Neutrophil (primary cell): ENCODE measurements around the gene KCNJ9.

Experiments used
- H3K27ac ChIP-seq: fragments of 200-600 bp; sonication (generic); 2 replicates; pipeline ENCODE4 v1.5.1; 2016; ENCODE audit warnings: mild to moderate bottlenecking, moderate library complexity
- H3K27me3 ChIP-seq: fragments of 200-600 bp; sonication (generic); 2 replicates; pipeline ENCODE4 v1.6.0; 2016; ENCODE audit warnings: mild to moderate bottlenecking
- H3K36me3 ChIP-seq: fragments of 200-600 bp; sonication (generic); 2 replicates; pipeline ENCODE4 v1.5.1; 2017
- H3K4me1 ChIP-seq, 2 experiments: fragments of 200-600 bp in 1 of 2; sonication (generic) in 1 of 2; 1 replicate in 1 of 2; 2 replicates in 1 of 2; pipeline versions ENCODE4 v1.5.1 to v1.6.1; 2013 to 2016; ENCODE audit warnings: low read depth in 1 of 2, low read length in 1 of 2, mild to moderate bottlenecking in 1 of 2, moderate library complexity in 1 of 2; ENCODE audit not compliant: control insufficient read depth in 1 of 2, insufficient read depth in 1 of 2
- H3K4me3 ChIP-seq, 2 experiments: fragments of 200-600 bp in 1 of 2; sonication (generic) in 1 of 2; 1 replicate in 1 of 2; 2 replicates in 1 of 2; pipeline ENCODE4 v1.5.1; 2013 to 2016; ENCODE audit warnings: low read depth in 1 of 2, low read length in 1 of 2, mild to moderate bottlenecking in 1 of 2, moderate library complexity in 1 of 2
- H3K9me3 ChIP-seq: fragments of 200-600 bp; sonication (generic); 2 replicates; pipeline ENCODE4 v1.5.1; 2016
- TF ChIP-seq, protein P1 (sequence below): fragments of 200-600 bp; sonication (generic); IDR thresholded peaks from 2 replicates; pipeline ENCODE4 v1.5.1; 2016; ENCODE audit warnings: antibody characterized with exemption

KCNJ9 gene

DNA sequence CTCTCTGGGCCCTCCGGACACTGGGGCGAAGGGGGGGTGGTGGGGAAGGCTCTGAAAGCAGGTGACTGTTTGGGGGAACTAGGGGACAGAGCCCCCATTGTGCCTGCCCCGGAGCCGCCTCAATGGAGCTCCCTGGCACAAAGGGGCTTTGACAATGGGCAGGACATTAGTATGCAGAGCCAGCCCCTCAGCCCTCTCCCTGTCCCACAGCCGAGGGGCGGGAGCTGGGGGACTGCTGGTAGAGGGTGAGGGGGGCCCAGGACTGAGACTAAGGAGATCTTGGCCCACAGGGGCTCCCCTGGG is 19.2 kb upstream of the KCNJ9 start:
- TF ChIP-seq, protein P1, sequence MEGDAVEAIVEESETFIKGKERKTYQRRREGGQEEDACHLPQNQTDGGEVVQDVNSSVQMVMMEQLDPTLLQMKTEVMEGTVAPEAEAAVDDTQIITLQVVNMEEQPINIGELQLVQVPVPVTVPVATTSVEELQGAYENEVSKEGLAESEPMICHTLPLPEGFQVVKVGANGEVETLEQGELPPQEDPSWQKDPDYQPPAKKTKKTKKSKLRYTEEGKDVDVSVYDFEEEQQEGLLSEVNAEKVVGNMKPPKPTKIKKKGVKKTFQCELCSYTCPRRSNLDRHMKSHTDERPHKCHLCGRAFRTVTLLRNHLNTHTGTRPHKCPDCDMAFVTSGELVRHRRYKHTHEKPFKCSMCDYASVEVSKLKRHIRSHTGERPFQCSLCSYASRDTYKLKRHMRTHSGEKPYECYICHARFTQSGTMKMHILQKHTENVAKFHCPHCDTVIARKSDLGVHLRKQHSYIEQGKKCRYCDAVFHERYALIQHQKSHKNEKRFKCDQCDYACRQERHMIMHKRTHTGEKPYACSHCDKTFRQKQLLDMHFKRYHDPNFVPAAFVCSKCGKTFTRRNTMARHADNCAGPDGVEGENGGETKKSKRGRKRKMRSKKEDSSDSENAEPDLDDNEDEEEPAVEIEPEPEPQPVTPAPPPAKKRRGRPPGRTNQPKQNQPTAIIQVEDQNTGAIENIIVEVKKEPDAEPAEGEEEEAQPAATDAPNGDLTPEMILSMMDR: no peak
- Histone ChIP-seq H3K9me3 (no peaks in the 10 kb centered on the region), H3K4me1 (no peaks in the 10 kb centered on the region), H3K36me3 (no peaks in the 10 kb centered on the region), H3K27me3 (peaks cover 30% of the 10 kb centered on the region), H3K4me3 (no peak overlapping the region), H3K27ac (no peak overlapping the region)

DNA sequence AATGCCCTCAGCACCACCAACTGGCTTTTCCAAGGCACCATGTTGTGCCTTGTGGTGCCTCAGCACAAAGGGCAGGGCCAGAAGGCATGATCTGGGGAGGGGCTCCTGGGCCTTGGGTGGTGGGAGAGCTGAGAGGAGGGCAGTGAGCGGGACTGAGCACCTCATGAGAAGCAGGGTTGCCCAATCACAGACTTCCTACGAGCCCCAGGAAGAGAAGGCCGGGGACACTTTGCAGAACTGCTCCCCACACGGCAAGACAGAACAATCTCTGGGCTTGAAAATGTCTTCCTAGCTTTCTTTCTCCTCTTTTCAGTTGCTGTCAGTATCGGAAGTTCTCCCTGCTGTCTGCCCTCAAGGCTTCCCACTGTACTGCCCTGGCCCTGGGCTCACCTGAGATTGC is 18.2 kb upstream of the KCNJ9 start:
- Histone ChIP-seq H3K36me3 (no peaks in the 10 kb centered on the region), H3K9me3 (no peaks in the 10 kb centered on the region), H3K27ac (no peak overlapping the region), H3K4me1 (no peaks in the 10 kb centered on the region), H3K4me3 (no peak overlapping the region), H3K27me3 (peaks cover 30% of the 10 kb centered on the region)
- TF ChIP-seq, protein P1: no peak

DNA sequence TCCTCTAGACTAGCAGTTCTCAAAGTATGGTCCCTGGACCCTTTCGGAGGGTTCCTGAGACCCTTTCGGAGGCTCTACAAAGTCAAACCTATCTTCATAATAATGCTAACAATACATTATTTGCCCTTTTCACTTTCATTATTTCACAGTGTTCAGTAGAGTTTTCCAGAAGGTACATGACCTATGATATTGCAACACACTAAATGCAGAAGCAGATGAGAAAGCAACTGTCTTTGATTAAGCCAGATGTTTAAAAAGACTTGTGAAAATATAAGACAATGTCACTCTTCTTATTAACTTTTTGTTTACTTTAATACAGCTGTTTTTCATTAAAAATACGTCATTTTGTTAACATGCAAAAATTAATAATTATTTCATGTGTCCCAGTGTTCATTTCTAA is 17.2 kb upstream of the KCNJ9 start:
- TF ChIP-seq, protein P1: no peak
- Histone ChIP-seq H3K27ac (no peak overlapping the region), H3K27me3 (peaks cover 39% of the 10 kb centered on the region), H3K4me1 (no peaks in the 10 kb centered on the region), H3K9me3 (no peaks in the 10 kb centered on the region), H3K36me3 (no peaks in the 10 kb centered on the region), H3K4me3 (no peak overlapping the region)

DNA sequence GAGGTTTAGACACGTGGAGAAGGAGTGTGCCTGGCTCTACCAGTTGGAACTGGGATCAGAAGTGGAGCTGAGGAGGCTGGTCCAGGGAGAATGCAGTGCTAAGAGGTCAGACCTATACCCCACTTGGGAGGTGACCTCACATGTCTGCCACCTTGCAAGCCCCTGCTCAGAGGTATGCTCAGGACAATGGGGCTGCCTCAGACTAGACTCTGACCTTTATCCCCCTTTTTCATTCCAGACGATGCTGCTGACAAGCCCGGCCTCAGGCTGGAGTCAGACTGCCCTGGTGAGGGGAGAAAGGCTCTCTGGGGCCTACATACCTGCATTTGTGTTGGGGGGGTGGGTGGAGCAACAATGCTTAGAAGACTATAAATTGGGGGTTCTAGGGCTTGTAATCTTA is 16.6 kb upstream of the KCNJ9 start:
- no peaks in the 10 kb centered on the region for H3K4me1 ChIP-seq
- H3K36me3 ChIP-seq: no peaks in the 10 kb centered on the region
- no peak overlapping the region for H3K4me3 ChIP-seq
- no peak overlapping the region for H3K27ac ChIP-seq
- peaks cover 45% of the 10 kb centered on the region for H3K27me3 ChIP-seq
- TF ChIP-seq, protein P1: no peak
- no peaks in the 10 kb centered on the region for H3K9me3 ChIP-seq

DNA sequence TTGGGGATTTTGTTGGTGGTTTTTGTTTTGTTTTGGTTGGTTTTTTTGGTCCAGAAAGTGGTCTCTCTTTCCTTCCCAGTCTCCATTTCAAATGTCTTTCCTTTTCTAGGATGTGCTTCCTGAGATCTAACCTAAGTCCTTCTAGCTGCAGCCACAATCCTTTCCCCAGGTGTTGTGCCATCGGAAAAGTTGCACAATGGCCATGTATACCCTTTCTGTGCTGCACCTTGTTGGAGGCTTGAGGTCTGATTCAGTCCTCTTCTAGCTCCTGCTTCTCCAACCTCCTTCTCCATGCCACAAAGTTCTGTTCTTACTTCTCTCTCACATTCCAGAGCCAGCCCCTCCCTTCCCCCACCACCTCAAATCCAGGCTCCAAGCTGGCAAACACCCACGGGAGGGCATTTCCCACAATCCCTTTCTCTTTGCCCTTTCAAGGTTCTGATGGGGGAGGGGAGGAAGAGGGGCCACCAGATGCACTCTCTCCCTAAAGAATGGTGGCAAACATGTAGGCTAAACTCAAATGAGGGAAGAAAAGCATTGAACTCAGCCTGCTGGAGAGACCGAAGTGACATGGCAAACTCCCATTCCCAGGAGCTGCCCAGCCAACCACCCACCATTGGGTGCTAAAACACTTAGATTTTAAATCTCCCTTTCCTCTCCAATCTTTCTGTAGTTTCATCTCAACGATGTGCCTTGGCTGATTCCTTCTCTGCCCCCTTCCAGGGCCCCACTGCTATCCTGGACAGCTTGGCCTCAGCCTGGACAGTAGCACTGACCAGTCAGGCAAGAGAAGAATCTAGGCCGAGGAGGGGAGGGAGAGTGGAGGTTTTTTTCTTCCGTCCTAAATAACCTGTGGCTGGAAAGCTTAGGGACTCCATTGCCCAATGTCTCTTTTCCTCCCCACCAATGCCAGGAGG is 14.3 kb upstream of the KCNJ9 start:
- no peaks in the 10 kb centered on the region for H3K9me3 ChIP-seq
- H3K36me3 ChIP-seq: no peaks in the 10 kb centered on the region
- H3K4me1 ChIP-seq: peaks cover 0 to 9% of the 10 kb centered on the region in 2 experiments
- H3K4me3 ChIP-seq: no peak overlapping the region
- H3K27me3 ChIP-seq: peaks cover 68% of the 10 kb centered on the region
- no peak overlapping the region for H3K27ac ChIP-seq
- TF ChIP-seq, protein P1: no peak
